H1 (cell line): ENCODE measurements around the gene GRK3.

ENCODE experiments used
- CEBPB ChIP-seq: IDR thresholded peaks from 2 replicates; pipeline ENCODE4 v1.6.1; 2012; ENCODE audit warnings: low read depth, low read length
- CREB1 ChIP-seq: IDR thresholded peaks from 2 replicates; pipeline ENCODE4 v1.6.1; 2012; ENCODE audit warnings: inconsistent platforms
- EP300 ChIP-seq, 2 experiments: IDR thresholded peaks; 1 replicate in 1 of 2; 2 replicates in 1 of 2; pipeline ENCODE4 v1.6.1; 2011 to 2012; ENCODE audit warnings: low read depth in 2 of 2, low read length in 2 of 2, mild to moderate bottlenecking in 2 of 2, borderline replicate concordance in 1 of 2, inconsistent platforms in 1 of 2, moderate library complexity in 1 of 2
- EZH2 ChIP-seq: fragments of 200-600 bp; sonication (generic); IDR thresholded peaks from 2 replicates; pipeline ENCODE4 v1.7.1; 2012; ENCODE audit warnings: low read depth, mild to moderate bottlenecking, moderate library complexity, low read length, inconsistent platforms; ENCODE audit not compliant: severe bottlenecking
- MAX ChIP-seq: IDR thresholded peaks from 2 replicates; pipeline ENCODE4 v1.6.1; 2012; ENCODE audit warnings: inconsistent platforms
- POLR2A ChIP-seq, 2 experiments: IDR thresholded peaks; 1 replicate in 1 of 2; 2 replicates in 1 of 2; pipeline ENCODE4 v1.6.1; 2011; ENCODE audit warnings: low read depth in 2 of 2, low read length in 2 of 2, mild to moderate bottlenecking in 2 of 2; ENCODE audit errors: control extremely low read depth in 1 of 2
- POLR2AphosphoS5 ChIP-seq: IDR thresholded peaks from 2 replicates; pipeline ENCODE4 v1.6.1; 2011; ENCODE audit warnings: low read depth, low read length
- RNF2 ChIP-seq: fragments of 200-900, 300-1000 bp; sonication (generic); IDR thresholded peaks from 2 replicates; pipeline ENCODE4 v1.7.1; 2016; ENCODE audit warnings: borderline replicate concordance, low read depth, mild to moderate bottlenecking, antibody characterized with exemption, low read length; ENCODE audit not compliant: poor library complexity, severe bottlenecking; ENCODE audit errors: missing control alignments
- TAF1 ChIP-seq: IDR thresholded peaks from 2 replicates; pipeline ENCODE4 v1.6.1; 2011; ENCODE audit warnings: mild to moderate bottlenecking, low read depth, low read length
- TCF12 ChIP-seq: IDR thresholded peaks from 2 replicates; pipeline ENCODE4 v1.6.1; 2011; ENCODE audit warnings: low read depth, mild to moderate bottlenecking, low read length
- TEAD4 ChIP-seq: IDR thresholded peaks from 2 replicates; pipeline ENCODE4 v1.6.1; 2012; ENCODE audit warnings: low read depth, low read length, inconsistent platforms, mixed read lengths
- USF2 ChIP-seq: IDR thresholded peaks from 2 replicates; pipeline ENCODE4 v1.6.1; 2011; ENCODE audit warnings: low read length, improper control_type of control experiment
- TF ChIP-seq, protein P1 (sequence below), 3 experiments: IDR thresholded peaks; 1 replicate in 2 of 3; 2 replicates in 1 of 3; pipeline versions ENCODE4 v1.5.1 to v1.6.1; 2011; ENCODE audit warnings: low read length in 3 of 3, mild to moderate bottlenecking in 3 of 3, inconsistent platforms in 2 of 3, low read depth in 1 of 3, moderate library complexity in 1 of 3; ENCODE audit not compliant: insufficient read depth in 1 of 3; ENCODE audit errors: control extremely low read depth in 1 of 3
- TF ChIP-seq, protein P2 (sequence below): fragments of 300-600 bp; sonication (generic); IDR thresholded peaks from 2 replicates; pipeline ENCODE4 v1.7.1; 2012; ENCODE audit warnings: low read length, moderate library complexity, mild to moderate bottlenecking, inconsistent platforms; ENCODE audit not compliant: insufficient replicate concordance

- TF ChIP-seq, protein P1, sequence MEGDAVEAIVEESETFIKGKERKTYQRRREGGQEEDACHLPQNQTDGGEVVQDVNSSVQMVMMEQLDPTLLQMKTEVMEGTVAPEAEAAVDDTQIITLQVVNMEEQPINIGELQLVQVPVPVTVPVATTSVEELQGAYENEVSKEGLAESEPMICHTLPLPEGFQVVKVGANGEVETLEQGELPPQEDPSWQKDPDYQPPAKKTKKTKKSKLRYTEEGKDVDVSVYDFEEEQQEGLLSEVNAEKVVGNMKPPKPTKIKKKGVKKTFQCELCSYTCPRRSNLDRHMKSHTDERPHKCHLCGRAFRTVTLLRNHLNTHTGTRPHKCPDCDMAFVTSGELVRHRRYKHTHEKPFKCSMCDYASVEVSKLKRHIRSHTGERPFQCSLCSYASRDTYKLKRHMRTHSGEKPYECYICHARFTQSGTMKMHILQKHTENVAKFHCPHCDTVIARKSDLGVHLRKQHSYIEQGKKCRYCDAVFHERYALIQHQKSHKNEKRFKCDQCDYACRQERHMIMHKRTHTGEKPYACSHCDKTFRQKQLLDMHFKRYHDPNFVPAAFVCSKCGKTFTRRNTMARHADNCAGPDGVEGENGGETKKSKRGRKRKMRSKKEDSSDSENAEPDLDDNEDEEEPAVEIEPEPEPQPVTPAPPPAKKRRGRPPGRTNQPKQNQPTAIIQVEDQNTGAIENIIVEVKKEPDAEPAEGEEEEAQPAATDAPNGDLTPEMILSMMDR (IDR thresholded peaks at IDR 0.05; ENCODE audit: control extremely low read depth in 1 of 3, insufficient read depth in 1 of 3, low read depth in 1 of 3, low read length in 3 of 3): no peak
- TF ChIP-seq RNF2: no peak
- TF ChIP-seq TEAD4: no peak
- TF ChIP-seq TCF12: no peak
- no peak for TF ChIP-seq POLR2AphosphoS5
- no peak for TF ChIP-seq EP300 (IDR thresholded peaks at IDR 0.05; ENCODE audit: borderline replicate concordance in 1 of 2, low read depth in 2 of 2, low read length in 2 of 2)
- TF ChIP-seq CREB1: no peak
- TF ChIP-seq TAF1: no peak
- TF ChIP-seq MAX: no peak
- TF ChIP-seq CEBPB: no peak
- no peak for TF ChIP-seq USF2
- TF ChIP-seq POLR2A (IDR thresholded peaks at IDR 0.05; ENCODE audit: control extremely low read depth in 1 of 2, low read depth in 2 of 2, low read length in 2 of 2): no peak
- TF ChIP-seq, protein P2, sequence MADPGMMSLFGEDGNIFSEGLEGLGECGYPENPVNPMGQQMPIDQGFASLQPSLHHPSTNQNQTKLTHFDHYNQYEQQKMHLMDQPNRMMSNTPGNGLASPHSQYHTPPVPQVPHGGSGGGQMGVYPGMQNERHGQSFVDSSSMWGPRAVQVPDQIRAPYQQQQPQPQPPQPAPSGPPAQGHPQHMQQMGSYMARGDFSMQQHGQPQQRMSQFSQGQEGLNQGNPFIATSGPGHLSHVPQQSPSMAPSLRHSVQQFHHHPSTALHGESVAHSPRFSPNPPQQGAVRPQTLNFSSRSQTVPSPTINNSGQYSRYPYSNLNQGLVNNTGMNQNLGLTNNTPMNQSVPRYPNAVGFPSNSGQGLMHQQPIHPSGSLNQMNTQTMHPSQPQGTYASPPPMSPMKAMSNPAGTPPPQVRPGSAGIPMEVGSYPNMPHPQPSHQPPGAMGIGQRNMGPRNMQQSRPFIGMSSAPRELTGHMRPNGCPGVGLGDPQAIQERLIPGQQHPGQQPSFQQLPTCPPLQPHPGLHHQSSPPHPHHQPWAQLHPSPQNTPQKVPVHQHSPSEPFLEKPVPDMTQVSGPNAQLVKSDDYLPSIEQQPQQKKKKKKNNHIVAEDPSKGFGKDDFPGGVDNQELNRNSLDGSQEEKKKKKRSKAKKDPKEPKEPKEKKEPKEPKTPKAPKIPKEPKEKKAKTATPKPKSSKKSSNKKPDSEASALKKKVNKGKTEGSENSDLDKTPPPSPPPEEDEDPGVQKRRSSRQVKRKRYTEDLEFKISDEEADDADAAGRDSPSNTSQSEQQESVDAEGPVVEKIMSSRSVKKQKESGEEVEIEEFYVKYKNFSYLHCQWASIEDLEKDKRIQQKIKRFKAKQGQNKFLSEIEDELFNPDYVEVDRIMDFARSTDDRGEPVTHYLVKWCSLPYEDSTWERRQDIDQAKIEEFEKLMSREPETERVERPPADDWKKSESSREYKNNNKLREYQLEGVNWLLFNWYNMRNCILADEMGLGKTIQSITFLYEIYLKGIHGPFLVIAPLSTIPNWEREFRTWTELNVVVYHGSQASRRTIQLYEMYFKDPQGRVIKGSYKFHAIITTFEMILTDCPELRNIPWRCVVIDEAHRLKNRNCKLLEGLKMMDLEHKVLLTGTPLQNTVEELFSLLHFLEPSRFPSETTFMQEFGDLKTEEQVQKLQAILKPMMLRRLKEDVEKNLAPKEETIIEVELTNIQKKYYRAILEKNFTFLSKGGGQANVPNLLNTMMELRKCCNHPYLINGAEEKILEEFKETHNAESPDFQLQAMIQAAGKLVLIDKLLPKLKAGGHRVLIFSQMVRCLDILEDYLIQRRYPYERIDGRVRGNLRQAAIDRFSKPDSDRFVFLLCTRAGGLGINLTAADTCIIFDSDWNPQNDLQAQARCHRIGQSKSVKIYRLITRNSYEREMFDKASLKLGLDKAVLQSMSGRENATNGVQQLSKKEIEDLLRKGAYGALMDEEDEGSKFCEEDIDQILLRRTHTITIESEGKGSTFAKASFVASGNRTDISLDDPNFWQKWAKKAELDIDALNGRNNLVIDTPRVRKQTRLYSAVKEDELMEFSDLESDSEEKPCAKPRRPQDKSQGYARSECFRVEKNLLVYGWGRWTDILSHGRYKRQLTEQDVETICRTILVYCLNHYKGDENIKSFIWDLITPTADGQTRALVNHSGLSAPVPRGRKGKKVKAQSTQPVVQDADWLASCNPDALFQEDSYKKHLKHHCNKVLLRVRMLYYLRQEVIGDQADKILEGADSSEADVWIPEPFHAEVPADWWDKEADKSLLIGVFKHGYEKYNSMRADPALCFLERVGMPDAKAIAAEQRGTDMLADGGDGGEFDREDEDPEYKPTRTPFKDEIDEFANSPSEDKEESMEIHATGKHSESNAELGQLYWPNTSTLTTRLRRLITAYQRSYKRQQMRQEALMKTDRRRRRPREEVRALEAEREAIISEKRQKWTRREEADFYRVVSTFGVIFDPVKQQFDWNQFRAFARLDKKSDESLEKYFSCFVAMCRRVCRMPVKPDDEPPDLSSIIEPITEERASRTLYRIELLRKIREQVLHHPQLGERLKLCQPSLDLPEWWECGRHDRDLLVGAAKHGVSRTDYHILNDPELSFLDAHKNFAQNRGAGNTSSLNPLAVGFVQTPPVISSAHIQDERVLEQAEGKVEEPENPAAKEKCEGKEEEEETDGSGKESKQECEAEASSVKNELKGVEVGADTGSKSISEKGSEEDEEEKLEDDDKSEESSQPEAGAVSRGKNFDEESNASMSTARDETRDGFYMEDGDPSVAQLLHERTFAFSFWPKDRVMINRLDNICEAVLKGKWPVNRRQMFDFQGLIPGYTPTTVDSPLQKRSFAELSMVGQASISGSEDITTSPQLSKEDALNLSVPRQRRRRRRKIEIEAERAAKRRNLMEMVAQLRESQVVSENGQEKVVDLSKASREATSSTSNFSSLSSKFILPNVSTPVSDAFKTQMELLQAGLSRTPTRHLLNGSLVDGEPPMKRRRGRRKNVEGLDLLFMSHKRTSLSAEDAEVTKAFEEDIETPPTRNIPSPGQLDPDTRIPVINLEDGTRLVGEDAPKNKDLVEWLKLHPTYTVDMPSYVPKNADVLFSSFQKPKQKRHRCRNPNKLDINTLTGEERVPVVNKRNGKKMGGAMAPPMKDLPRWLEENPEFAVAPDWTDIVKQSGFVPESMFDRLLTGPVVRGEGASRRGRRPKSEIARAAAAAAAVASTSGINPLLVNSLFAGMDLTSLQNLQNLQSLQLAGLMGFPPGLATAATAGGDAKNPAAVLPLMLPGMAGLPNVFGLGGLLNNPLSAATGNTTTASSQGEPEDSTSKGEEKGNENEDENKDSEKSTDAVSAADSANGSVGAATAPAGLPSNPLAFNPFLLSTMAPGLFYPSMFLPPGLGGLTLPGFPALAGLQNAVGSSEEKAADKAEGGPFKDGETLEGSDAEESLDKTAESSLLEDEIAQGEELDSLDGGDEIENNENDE: no peak
- no peak for TF ChIP-seq EZH2
Observed at GRCh38 chr22:25566186-25566897, 1.9 kb downstream of the GRK3 start.
